Neural progenitor cell (in vitro differentiated cells): ENCODE measurements around the gene PRF1. TPM values are rescaled to one million over a fixed set of nuclear protein-coding genes. Genes with fewer than 3 reads are reported as not detected.

ENCODE experiments used
- DNase-seq: peaks from one replicate; pipeline ENCODE4 v3.0.0-alpha.2; 2016; ENCODE audit warnings: low spot score
- H2AFZ ChIP-seq: fragments of 200-600 bp; sonication (generic); replicated peaks from 2 replicates; pipeline ENCODE4 v1.6.1; 2016; ENCODE audit warnings: antibody characterized with exemption
- H3F3A ChIP-seq: fragments of 200-600 bp; sonication (generic); 2 replicates; pipeline ENCODE4 v1.6.1; 2016; ENCODE audit warnings: antibody characterized with exemption, low read depth
- H3K27ac ChIP-seq: fragments of 200-600 bp; sonication (generic); 2 replicates; pipeline ENCODE4 v1.5.1; 2016; ENCODE audit warnings: mild to moderate bottlenecking
- H3K27me3 ChIP-seq: fragments of 200-600 bp; sonication (generic); 2 replicates; pipeline ENCODE4 v1.6.1; 2016; ENCODE audit warnings: mild to moderate bottlenecking, moderate library complexity
- H3K36me3 ChIP-seq: fragments of 200-600 bp; sonication (generic); 2 replicates; pipeline ENCODE4 v1.5.1; 2016
- H3K4me1 ChIP-seq: fragments of 200-600 bp; sonication (generic); 2 replicates; pipeline ENCODE4 v1.6.1; 2016; ENCODE audit warnings: mixed run types
- H3K4me2 ChIP-seq: fragments of 200-600 bp; sonication (generic); 2 replicates; pipeline ENCODE4 v1.6.1; 2016
- H3K4me3 ChIP-seq: fragments of 200-600 bp; sonication (generic); 2 replicates; pipeline ENCODE4 v1.5.1; 2016
- H3K79me2 ChIP-seq: fragments of 200-600 bp; sonication (generic); 2 replicates; pipeline ENCODE4 v1.6.1; 2016; ENCODE audit warnings: low read depth
- H3K9ac ChIP-seq: fragments of 200-600 bp; sonication (generic); 2 replicates; pipeline ENCODE4 v1.6.1; 2016
- H3K9me3 ChIP-seq: fragments of 200-600 bp; sonication (generic); 2 replicates; pipeline ENCODE4 v1.5.1; 2016; ENCODE audit warnings: low read depth
- H4K20me1 ChIP-seq: fragments of 200-600 bp; sonication (generic); 2 replicates; pipeline ENCODE4 v1.6.1; 2016; ENCODE audit warnings: low read depth
- H3K27ac Mint-ChIP-seq: 3 replicates; pipeline ENCODE4 v1.8.0; 2021; ENCODE audit warnings: mixed read lengths
- H3K27me3 Mint-ChIP-seq: 2 replicates; pipeline ENCODE4 v1.8.0; 2022; ENCODE audit warnings: low read depth, mild to moderate bottlenecking, inconsistent platforms, moderate library complexity, mixed read lengths; ENCODE audit not compliant: insufficient read depth
- H3K36me3 Mint-ChIP-seq: 3 replicates; pipeline ENCODE4 v1.8.0; 2021; ENCODE audit warnings: mixed read lengths
- H3K4me1 Mint-ChIP-seq: 3 replicates; pipeline ENCODE4 v1.8.0; 2021; ENCODE audit warnings: mixed read lengths
- H3K4me3 Mint-ChIP-seq: 3 replicates; pipeline ENCODE4 v1.8.0; 2021; ENCODE audit warnings: mild to moderate bottlenecking, moderate library complexity, mixed read lengths
- H3K9me3 Mint-ChIP-seq: 3 replicates; pipeline ENCODE4 v1.8.0; 2020; ENCODE audit warnings: mixed read lengths
- CTCF ChIP-seq: fragments of 200-600 bp; sonication (generic); IDR thresholded peaks from 2 replicates; pipeline ENCODE4 v1.5.1; 2017; ENCODE audit warnings: antibody characterized with exemption, mild to moderate bottlenecking
- EZH2 ChIP-seq: fragments of 200-600 bp; sonication (generic); IDR thresholded peaks from 2 replicates; pipeline ENCODE4 v1.6.1; 2017; ENCODE audit warnings: antibody characterized with exemption, mild to moderate bottlenecking, moderate library complexity
- EZH2phosphoT487 ChIP-seq: fragments of 200-600 bp; sonication (generic); IDR thresholded peaks from 2 replicates; pipeline ENCODE4 v1.6.1; 2017; ENCODE audit warnings: antibody characterized with exemption
- total RNA-seq: library from RNA; depleted of rRNA; stranded (reverse); fragments of >200 nt; gene quantifications from 2 replicates; pipeline ENCODE4 v1.2.3, GENCODE V29; 2015; ENCODE audit warnings: low replicate concordance

PRF1 gene
- total RNA-seq, 1 donor from 2014 or later = not detected

GRCh38 chr10:70617798-70618568 is 15.4 kb upstream of the PRF1 start:
- no peak overlapping the region for H3K4me3 ChIP-seq

GRCh38 chr10:70616761-70617160 is 14.2 kb upstream of the PRF1 start:
- TF ChIP-seq CTCF (no peak), EZH2phosphoT487 (no peak), EZH2 (no peak)
- H3K36me3 ChIP-seq = no peaks in the 10 kb centered on the region
- Mint-ChIP-seq H3K9me3 (peaks cover 13% of the 10 kb centered on the region), H3K27ac (no peak overlapping the region), H3K36me3 (no peaks in the 10 kb centered on the region), H3K27me3 (no peaks in the 10 kb centered on the region), H3K4me1 (no peaks in the 10 kb centered on the region), H3K4me3 (no peak overlapping the region)
- H3K4me1 ChIP-seq = no peaks in the 10 kb centered on the region
- no peak overlapping the region for H3K9ac ChIP-seq
- H3K27ac ChIP-seq = no peak overlapping the region
- DNase-seq = no peak
- no peaks in the 10 kb centered on the region for H3F3A ChIP-seq
- H3K79me2 ChIP-seq = no peaks in the 10 kb centered on the region
- H2AFZ ChIP-seq = no peak overlapping the region
- no peaks in the 10 kb centered on the region for H4K20me1 ChIP-seq
- H3K27me3 ChIP-seq = no peaks in the 10 kb centered on the region
- no peak overlapping the region for H3K4me3 ChIP-seq
- H3K9me3 ChIP-seq = peaks cover 12% of the 10 kb centered on the region
- H3K4me2 ChIP-seq = no peak overlapping the region

More at GRCh38 chr10:70617798-70618568, 15.4 kb upstream of the PRF1 start:
- Histone ChIP-seq H3K9ac (no peak overlapping the region), H3K4me2 (no peak overlapping the region), H2AFZ (no peak overlapping the region), H3K27me3 (no peaks in the 10 kb centered on the region), H3K4me1 (no peaks in the 10 kb centered on the region), H4K20me1 (no peaks in the 10 kb centered on the region), H3K9me3 (peaks cover 12% of the 10 kb centered on the region), H3K79me2 (no peaks in the 10 kb centered on the region), H3F3A (peaks cover under 1% of the 10 kb centered on the region), H3K27ac (no peak overlapping the region), H3K36me3 (no peaks in the 10 kb centered on the region)
- TF ChIP-seq EZH2phosphoT487 (no peak), CTCF (no peak), EZH2 (no peak)
- no peaks in the 10 kb centered on the region for H3K36me3 Mint-ChIP-seq
- peaks cover 13% of the 10 kb centered on the region for H3K9me3 Mint-ChIP-seq
- no peaks in the 10 kb centered on the region for H3K4me1 Mint-ChIP-seq
- DNase-seq = no peak
- H3K27ac Mint-ChIP-seq = no peak overlapping the region
- H3K27me3 Mint-ChIP-seq = no peaks in the 10 kb centered on the region
- H3K4me3 Mint-ChIP-seq = no peak overlapping the region

- no peaks in the 10 kb centered on the region for H3K36me3 ChIP-seq
- Mint-ChIP-seq H3K4me3 (no peak overlapping the region), H3K36me3 (no peaks in the 10 kb centered on the region), H3K9me3 (peaks cover 10% of the 10 kb centered on the region), H3K27me3 (no peaks in the 10 kb centered on the region), H3K4me1 (no peaks in the 10 kb centered on the region), H3K27ac (no peak overlapping the region)
- no peaks in the 10 kb centered on the region for H3K27me3 ChIP-seq
- TF ChIP-seq EZH2phosphoT487 = no peak
- no peak for TF ChIP-seq CTCF
- TF ChIP-seq EZH2 = no peak
- no peak overlapping the region for H3K27ac ChIP-seq
- H3K4me1 ChIP-seq = no peaks in the 10 kb centered on the region
- H3K79me2 ChIP-seq = no peaks in the 10 kb centered on the region
- no peak overlapping the region for H3K4me3 ChIP-seq
- H3F3A ChIP-seq = no peaks in the 10 kb centered on the region
- H2AFZ ChIP-seq = no peak overlapping the region
- no peak for DNase-seq
- no peak overlapping the region for H3K9ac ChIP-seq
- peaks cover 12% of the 10 kb centered on the region for H3K9me3 ChIP-seq
- H3K4me2 ChIP-seq = no peak overlapping the region
- H4K20me1 ChIP-seq = no peaks in the 10 kb centered on the region
Observed at GRCh38 chr10:70615784-70616522, 13.4 kb upstream of the PRF1 start.
